GM23338 (cell line): ENCODE measurements around the gene KIAA1549. TPM values are rescaled to one million over a fixed set of nuclear protein-coding genes. Genes with fewer than 3 reads are reported as not detected.

Source experiments
- ATAC-seq: fragments of 200-7000 bp; cut with Tn5 transposase; 3 replicates; pipeline ENCODE4 v1.9.1; 2020
- DNase-seq: peaks from one replicate; pipeline ENCODE4 v3.0.0-alpha.2; 2015; ENCODE audit warnings: low spot score
- H2AFZ ChIP-seq: fragments of 200-600 bp; sonication (generic); 2 replicates; pipeline ENCODE4 v1.8.0; 2016; ENCODE audit warnings: antibody characterized with exemption, mild to moderate bottlenecking, moderate library complexity
- H3F3A ChIP-seq: fragments of 200-600 bp; sonication (generic); replicated peaks from 2 replicates; pipeline ENCODE4 v1.8.0; 2017; ENCODE audit warnings: antibody characterized with exemption, mixed run types, low read depth
- H3K27ac ChIP-seq: fragments of 200-600 bp; sonication (generic); 2 replicates; pipeline ENCODE4 v1.6.1; 2016; ENCODE audit warnings: low read depth
- H3K27me3 ChIP-seq: fragments of 200-600 bp; sonication (generic); 2 replicates; pipeline ENCODE4 v1.8.0; 2016; ENCODE audit warnings: mild to moderate bottlenecking, mixed run types, moderate library complexity; ENCODE audit not compliant: insufficient read depth
- H3K36me3 ChIP-seq: fragments of 200-600 bp; sonication (generic); 2 replicates; pipeline ENCODE4 v1.8.0; 2016; ENCODE audit warnings: mild to moderate bottlenecking; ENCODE audit not compliant: insufficient read depth
- H3K4me1 ChIP-seq: fragments of 200-600 bp; sonication (generic); 2 replicates; pipeline ENCODE4 v1.8.0; 2016; ENCODE audit warnings: mild to moderate bottlenecking, moderate library complexity; ENCODE audit not compliant: insufficient read depth
- H3K4me2 ChIP-seq: fragments of 200-600 bp; sonication (generic); 2 replicates; pipeline ENCODE4 v1.7.1; 2017; ENCODE audit warnings: mixed run types
- H3K4me3 ChIP-seq: fragments of 200-600 bp; sonication (generic); 2 replicates; pipeline ENCODE4 v1.6.1; 2016; ENCODE audit warnings: mixed run types
- H3K79me2 ChIP-seq: fragments of 200-600 bp; sonication (generic); replicated peaks from 2 replicates; pipeline ENCODE4 v1.8.0; 2017; ENCODE audit warnings: mild to moderate bottlenecking; ENCODE audit not compliant: insufficient read depth
- H3K9me2 ChIP-seq: fragments of 200-600 bp; sonication (generic); 2 replicates; pipeline ENCODE4 v1.8.0; 2017; ENCODE audit not compliant: insufficient read depth
- H4K20me1 ChIP-seq: fragments of 200-600 bp; sonication (generic); replicated peaks from 2 replicates; pipeline ENCODE4 v1.8.0; 2017; ENCODE audit warnings: mild to moderate bottlenecking; ENCODE audit not compliant: insufficient read depth
- H3K27ac Mint-ChIP-seq: 2 replicates; pipeline ENCODE4 v1.8.0; 2020; ENCODE audit warnings: inconsistent platforms, mild to moderate bottlenecking, moderate library complexity, mixed read lengths
- H3K27me3 Mint-ChIP-seq: 3 replicates; pipeline ENCODE4 v1.8.0; 2022; ENCODE audit warnings: low read depth, mild to moderate bottlenecking, moderate library complexity, mixed read lengths, inconsistent platforms; ENCODE audit not compliant: insufficient read depth, poor library complexity
- H3K36me3 Mint-ChIP-seq: 3 replicates; pipeline ENCODE4 v1.8.0; 2021; ENCODE audit warnings: low read depth, mild to moderate bottlenecking, inconsistent platforms, moderate library complexity, mixed read lengths
- H3K4me1 Mint-ChIP-seq: 3 replicates; pipeline ENCODE4 v1.8.0; 2020; ENCODE audit warnings: mild to moderate bottlenecking, inconsistent platforms, mixed read lengths
- H3K4me3 Mint-ChIP-seq: 3 replicates; pipeline ENCODE4 v1.8.0; 2021; ENCODE audit warnings: moderate library complexity, mild to moderate bottlenecking, inconsistent platforms, mixed read lengths
- H3K9me3 Mint-ChIP-seq: 3 replicates; pipeline ENCODE4 v1.8.0; 2020; ENCODE audit warnings: moderate library complexity, mild to moderate bottlenecking, inconsistent platforms, mixed read lengths
- EZH2phosphoT487 ChIP-seq: fragments of 200-600 bp; sonication (generic); IDR thresholded peaks from one replicate; pipeline ENCODE4 v1.8.1; 2018; ENCODE audit warnings: antibody characterized with exemption; ENCODE audit not compliant: unreplicated experiment
- JUNB ChIP-seq: IDR thresholded peaks from one replicate; pipeline ENCODE4 v1.6.1; 2016; ENCODE audit warnings: antibody characterized with exemption; ENCODE audit not compliant: unreplicated experiment
- NANOG ChIP-seq: IDR thresholded peaks from 2 replicates; pipeline ENCODE4 v1.6.1; 2016; ENCODE audit warnings: antibody characterized with exemption, borderline replicate concordance
- POLR2AphosphoS5 ChIP-seq: IDR thresholded peaks from 2 replicates; pipeline ENCODE4 v1.6.1; 2016; ENCODE audit warnings: antibody characterized with exemption, low read depth
- STAT1 ChIP-seq: IDR thresholded peaks from one replicate; pipeline ENCODE4 v1.6.1; 2016; ENCODE audit warnings: antibody characterized with exemption; ENCODE audit not compliant: unreplicated experiment
- ZNF114 ChIP-seq: fragments of 250-450 bp; sonication (Bioruptor Pico); IDR thresholded peaks from 2 replicates; pipeline ENCODE4 v1.5.0; 2020; ENCODE audit warnings: mild to moderate bottlenecking, moderate library complexity
- ZNF331 ChIP-seq: fragments of 250-450 bp; sonication (Bioruptor Pico); IDR thresholded peaks from 2 replicates; pipeline ENCODE4 v1.5.0; 2020; ENCODE audit warnings: low read depth, mild to moderate bottlenecking, moderate library complexity
- polyA plus RNA-seq: library from polyadenylated mRNA; unstranded; fragments of >200 nt; fragmentation: Nextera tagmentation; extraction: Ambion mirVana; gene quantifications from 2 replicates; pipeline ENCODE4 v1.2.1, GENCODE V29; 2016
- total RNA-seq: library from RNA; depleted of rRNA; stranded (reverse); fragments of >200 nt; shearing (Covaris generic); gene quantifications from 2 replicates; pipeline ENCODE4 v1.2.3, GENCODE V29; 2014
- TF ChIP-seq, protein P1 (sequence below): IDR thresholded peaks from 2 replicates; pipeline ENCODE4 v1.6.1; 2016; ENCODE audit warnings: antibody characterized with exemption
- TF ChIP-seq, protein P2 (sequence below): IDR thresholded peaks from one replicate; pipeline ENCODE4 v1.6.1; 2018; ENCODE audit warnings: antibody characterized with exemption; ENCODE audit not compliant: unreplicated experiment
- TF ChIP-seq, protein P3 (sequence below): fragments of 250-450 bp; sonication (Bioruptor Pico); IDR thresholded peaks from 2 replicates; pipeline ENCODE4 v1.5.0; 2020; ENCODE audit warnings: mild to moderate bottlenecking, moderate library complexity
- TF ChIP-seq, protein P4 (sequence below), 2 experiments: fragments of 200-600 bp in 1 of 2; sonication (generic) in 1 of 2; conservative IDR thresholded peaks; 2 replicates each; pipeline versions ENCODE4 v1.5.1 to v1.6.1; 2016 to 2017; ENCODE audit warnings: antibody characterized with exemption in 2 of 2, low read depth in 2 of 2, mild to moderate bottlenecking in 2 of 2, moderate library complexity in 1 of 2

KIAA1549 gene
- total and polyA plus RNA-seq, 2 experiments from 2014 or later: 3.6 to 13.5 TPM

DNA sequence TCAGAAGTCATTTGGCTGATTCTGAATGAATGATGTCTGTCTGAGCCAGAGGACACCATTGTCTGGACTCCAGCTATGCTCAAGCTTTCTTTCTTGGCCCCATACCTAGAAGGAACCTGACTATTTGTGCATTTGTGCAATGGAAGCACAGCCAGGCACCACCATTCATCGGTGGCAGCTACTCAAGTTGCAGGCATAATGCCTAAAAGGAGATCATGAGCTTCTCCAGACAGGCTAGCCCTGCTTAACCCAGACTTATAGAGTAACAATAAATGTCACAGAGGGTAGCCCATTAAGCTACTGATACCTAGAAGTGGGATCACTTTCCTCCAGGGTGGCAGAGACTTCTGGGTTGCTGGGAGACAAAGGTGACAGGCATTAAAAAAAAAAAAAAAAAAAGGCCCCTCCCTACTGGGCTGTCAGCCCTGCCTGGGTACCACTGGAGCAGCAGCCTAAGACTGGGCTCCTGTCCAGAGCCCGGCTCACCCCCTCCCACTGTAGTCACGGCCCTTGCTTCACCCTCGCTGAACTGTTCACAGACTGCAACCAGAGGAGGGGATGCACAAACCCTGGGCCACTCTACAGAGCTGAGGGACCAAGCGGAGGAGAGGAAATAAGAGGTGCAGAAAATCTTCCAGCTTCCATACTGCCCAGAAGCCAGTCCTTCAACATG, 107.8 kb downstream of the KIAA1549 start:
- ATAC-seq: peak; percentile 36; the same call in 2 of the 3 replicates
- H3K9me2 ChIP-seq: no peaks in the 10 kb centered on the region
- H3K36me3 Mint-ChIP-seq: peaks cover 31% of the 10 kb centered on the region
- no peak overlapping the region for H3K4me2 ChIP-seq
- H3K4me3 Mint-ChIP-seq: no peak overlapping the region
- H3F3A ChIP-seq: no peaks in the 10 kb centered on the region
- H3K4me1 ChIP-seq: no peaks in the 10 kb centered on the region
- H3K9me3 Mint-ChIP-seq: no peaks in the 10 kb centered on the region
- no peaks in the 10 kb centered on the region for H3K27me3 ChIP-seq
- H3K27ac Mint-ChIP-seq: no peak overlapping the region
- H3K79me2 ChIP-seq: no peaks in the 10 kb centered on the region
- TF ChIP-seq, protein P1, sequence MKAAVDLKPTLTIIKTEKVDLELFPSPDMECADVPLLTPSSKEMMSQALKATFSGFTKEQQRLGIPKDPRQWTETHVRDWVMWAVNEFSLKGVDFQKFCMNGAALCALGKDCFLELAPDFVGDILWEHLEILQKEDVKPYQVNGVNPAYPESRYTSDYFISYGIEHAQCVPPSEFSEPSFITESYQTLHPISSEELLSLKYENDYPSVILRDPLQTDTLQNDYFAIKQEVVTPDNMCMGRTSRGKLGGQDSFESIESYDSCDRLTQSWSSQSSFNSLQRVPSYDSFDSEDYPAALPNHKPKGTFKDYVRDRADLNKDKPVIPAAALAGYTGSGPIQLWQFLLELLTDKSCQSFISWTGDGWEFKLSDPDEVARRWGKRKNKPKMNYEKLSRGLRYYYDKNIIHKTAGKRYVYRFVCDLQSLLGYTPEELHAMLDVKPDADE: no peak
- TF ChIP-seq ZNF114: no peak
- no peak for TF ChIP-seq EZH2phosphoT487
- TF ChIP-seq, protein P2, sequence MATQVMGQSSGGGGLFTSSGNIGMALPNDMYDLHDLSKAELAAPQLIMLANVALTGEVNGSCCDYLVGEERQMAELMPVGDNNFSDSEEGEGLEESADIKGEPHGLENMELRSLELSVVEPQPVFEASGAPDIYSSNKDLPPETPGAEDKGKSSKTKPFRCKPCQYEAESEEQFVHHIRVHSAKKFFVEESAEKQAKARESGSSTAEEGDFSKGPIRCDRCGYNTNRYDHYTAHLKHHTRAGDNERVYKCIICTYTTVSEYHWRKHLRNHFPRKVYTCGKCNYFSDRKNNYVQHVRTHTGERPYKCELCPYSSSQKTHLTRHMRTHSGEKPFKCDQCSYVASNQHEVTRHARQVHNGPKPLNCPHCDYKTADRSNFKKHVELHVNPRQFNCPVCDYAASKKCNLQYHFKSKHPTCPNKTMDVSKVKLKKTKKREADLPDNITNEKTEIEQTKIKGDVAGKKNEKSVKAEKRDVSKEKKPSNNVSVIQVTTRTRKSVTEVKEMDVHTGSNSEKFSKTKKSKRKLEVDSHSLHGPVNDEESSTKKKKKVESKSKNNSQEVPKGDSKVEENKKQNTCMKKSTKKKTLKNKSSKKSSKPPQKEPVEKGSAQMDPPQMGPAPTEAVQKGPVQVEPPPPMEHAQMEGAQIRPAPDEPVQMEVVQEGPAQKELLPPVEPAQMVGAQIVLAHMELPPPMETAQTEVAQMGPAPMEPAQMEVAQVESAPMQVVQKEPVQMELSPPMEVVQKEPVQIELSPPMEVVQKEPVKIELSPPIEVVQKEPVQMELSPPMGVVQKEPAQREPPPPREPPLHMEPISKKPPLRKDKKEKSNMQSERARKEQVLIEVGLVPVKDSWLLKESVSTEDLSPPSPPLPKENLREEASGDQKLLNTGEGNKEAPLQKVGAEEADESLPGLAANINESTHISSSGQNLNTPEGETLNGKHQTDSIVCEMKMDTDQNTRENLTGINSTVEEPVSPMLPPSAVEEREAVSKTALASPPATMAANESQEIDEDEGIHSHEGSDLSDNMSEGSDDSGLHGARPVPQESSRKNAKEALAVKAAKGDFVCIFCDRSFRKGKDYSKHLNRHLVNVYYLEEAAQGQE: no peak
- TF ChIP-seq, protein P3, sequence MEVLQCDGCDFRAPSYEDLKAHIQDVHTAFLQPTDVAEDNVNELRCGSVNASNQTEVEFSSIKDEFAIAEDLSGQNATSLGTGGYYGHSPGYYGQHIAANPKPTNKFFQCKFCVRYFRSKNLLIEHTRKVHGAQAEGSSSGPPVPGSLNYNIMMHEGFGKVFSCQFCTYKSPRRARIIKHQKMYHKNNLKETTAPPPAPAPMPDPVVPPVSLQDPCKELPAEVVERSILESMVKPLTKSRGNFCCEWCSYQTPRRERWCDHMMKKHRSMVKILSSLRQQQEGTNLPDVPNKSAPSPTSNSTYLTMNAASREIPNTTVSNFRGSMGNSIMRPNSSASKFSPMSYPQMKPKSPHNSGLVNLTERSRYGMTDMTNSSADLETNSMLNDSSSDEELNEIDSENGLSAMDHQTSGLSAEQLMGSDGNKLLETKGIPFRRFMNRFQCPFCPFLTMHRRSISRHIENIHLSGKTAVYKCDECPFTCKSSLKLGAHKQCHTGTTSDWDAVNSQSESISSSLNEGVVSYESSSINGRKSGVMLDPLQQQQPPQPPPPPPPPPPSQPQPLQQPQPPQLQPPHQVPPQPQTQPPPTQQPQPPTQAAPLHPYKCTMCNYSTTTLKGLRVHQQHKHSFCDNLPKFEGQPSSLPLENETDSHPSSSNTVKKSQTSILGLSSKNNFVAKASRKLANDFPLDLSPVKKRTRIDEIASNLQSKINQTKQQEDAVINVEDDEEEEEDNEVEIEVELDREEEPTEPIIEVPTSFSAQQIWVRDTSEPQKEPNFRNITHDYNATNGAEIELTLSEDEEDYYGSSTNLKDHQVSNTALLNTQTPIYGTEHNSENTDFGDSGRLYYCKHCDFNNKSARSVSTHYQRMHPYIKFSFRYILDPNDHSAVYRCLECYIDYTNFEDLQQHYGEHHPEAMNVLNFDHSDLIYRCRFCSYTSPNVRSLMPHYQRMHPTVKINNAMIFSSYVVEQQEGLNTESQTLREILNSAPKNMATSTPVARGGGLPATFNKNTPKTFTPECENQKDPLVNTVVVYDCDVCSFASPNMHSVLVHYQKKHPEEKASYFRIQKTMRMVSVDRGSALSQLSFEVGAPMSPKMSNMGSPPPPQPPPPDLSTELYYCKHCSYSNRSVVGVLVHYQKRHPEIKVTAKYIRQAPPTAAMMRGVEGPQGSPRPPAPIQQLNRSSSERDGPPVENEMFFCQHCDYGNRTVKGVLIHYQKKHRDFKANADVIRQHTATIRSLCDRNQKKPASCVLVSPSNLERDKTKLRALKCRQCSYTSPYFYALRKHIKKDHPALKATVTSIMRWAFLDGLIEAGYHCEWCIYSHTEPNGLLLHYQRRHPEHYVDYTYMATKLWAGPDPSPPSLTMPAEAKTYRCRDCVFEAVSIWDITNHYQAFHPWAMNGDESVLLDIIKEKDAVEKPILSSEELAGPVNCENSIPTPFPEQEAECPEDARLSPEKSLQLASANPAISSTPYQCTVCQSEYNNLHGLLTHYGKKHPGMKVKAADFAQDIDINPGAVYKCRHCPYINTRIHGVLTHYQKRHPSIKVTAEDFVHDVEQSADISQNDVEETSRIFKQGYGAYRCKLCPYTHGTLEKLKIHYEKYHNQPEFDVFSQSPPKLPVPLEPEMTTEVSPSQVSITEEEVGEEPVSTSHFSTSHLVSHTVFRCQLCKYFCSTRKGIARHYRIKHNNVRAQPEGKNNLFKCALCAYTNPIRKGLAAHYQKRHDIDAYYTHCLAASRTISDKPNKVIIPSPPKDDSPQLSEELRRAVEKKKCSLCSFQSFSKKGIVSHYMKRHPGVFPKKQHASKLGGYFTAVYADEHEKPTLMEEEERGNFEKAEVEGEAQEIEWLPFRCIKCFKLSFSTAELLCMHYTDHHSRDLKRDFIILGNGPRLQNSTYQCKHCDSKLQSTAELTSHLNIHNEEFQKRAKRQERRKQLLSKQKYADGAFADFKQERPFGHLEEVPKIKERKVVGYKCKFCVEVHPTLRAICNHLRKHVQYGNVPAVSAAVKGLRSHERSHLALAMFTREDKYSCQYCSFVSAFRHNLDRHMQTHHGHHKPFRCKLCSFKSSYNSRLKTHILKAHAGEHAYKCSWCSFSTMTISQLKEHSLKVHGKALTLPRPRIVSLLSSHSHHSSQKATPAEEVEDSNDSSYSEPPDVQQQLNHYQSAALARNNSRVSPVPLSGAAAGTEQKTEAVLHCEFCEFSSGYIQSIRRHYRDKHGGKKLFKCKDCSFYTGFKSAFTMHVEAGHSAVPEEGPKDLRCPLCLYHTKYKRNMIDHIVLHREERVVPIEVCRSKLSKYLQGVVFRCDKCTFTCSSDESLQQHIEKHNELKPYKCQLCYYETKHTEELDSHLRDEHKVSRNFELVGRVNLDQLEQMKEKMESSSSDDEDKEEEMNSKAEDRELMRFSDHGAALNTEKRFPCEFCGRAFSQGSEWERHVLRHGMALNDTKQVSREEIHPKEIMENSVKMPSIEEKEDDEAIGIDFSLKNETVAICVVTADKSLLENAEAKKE (CRISPR knock-in tag): no peak
- TF ChIP-seq NANOG: no peak
- TF ChIP-seq, protein P4, sequence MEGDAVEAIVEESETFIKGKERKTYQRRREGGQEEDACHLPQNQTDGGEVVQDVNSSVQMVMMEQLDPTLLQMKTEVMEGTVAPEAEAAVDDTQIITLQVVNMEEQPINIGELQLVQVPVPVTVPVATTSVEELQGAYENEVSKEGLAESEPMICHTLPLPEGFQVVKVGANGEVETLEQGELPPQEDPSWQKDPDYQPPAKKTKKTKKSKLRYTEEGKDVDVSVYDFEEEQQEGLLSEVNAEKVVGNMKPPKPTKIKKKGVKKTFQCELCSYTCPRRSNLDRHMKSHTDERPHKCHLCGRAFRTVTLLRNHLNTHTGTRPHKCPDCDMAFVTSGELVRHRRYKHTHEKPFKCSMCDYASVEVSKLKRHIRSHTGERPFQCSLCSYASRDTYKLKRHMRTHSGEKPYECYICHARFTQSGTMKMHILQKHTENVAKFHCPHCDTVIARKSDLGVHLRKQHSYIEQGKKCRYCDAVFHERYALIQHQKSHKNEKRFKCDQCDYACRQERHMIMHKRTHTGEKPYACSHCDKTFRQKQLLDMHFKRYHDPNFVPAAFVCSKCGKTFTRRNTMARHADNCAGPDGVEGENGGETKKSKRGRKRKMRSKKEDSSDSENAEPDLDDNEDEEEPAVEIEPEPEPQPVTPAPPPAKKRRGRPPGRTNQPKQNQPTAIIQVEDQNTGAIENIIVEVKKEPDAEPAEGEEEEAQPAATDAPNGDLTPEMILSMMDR (conservative IDR thresholded peaks at IDR 0.05; ENCODE audit: low read depth in 2 of 2): no peak
- TF ChIP-seq JUNB: no peak
- TF ChIP-seq POLR2AphosphoS5: no peak
- no peak for TF ChIP-seq STAT1
- no peak for TF ChIP-seq ZNF331 (CRISPR knock-in tag)
- peaks cover 2% of the 10 kb centered on the region for H3K27me3 Mint-ChIP-seq
- no peaks in the 10 kb centered on the region for H4K20me1 ChIP-seq
- no peaks in the 10 kb centered on the region for H3K36me3 ChIP-seq
- H3K4me3 ChIP-seq: no peak overlapping the region
- no peak for DNase-seq
- no peak overlapping the region for H2AFZ ChIP-seq
- no peak overlapping the region for H3K27ac ChIP-seq
- H3K4me1 Mint-ChIP-seq: peaks cover 3% of the 10 kb centered on the region; the same call in 2 of the 3 replicates
